Peyer's patch (tissue), 4 donors: ENCODE results near the gene OBSCN. TPM values are rescaled to one million over a fixed set of nuclear protein-coding genes. Genes with fewer than 3 reads are reported as not detected.
A peak's percentile ranks its signal among the peaks of the same experiment; 100 is the strongest.

ENCODE experiments used
- DNase-seq, 3 donors: peaks; one replicate each; pipeline ENCODE4 v3.0.0-alpha.2; 2017 to 2019
- H3K27ac ChIP-seq, 4 donors: fragments of 200-600 bp; sonication (generic); one replicate each; pipeline ENCODE4 v1.5.1; 2016 to 2019
- H3K27me3 ChIP-seq, 2 donors: fragments of 200-600 bp; sonication (generic); one replicate each; pipeline ENCODE4 v1.5.1; 2019
- H3K36me3 ChIP-seq, 3 donors: fragments of 200-600 bp; sonication (generic); one replicate each; pipeline ENCODE4 v1.5.1; 2016 to 2019
- H3K4me1 ChIP-seq, 4 donors: fragments of 200-600 bp; sonication (generic); one replicate each; pipeline ENCODE4 v1.5.1; 2016 to 2019
- H3K4me3 ChIP-seq, 4 donors: fragments of 200-600 bp; sonication (generic); 1 replicate in 3 of 4; 2 replicates in 1 of 4; pipeline ENCODE4 v1.5.1; 2016 to 2019; ENCODE audit warnings: mild to moderate bottlenecking in 1 of 4
- H3K9me3 ChIP-seq, 4 donors: fragments of 200-600 bp; sonication (generic); one replicate each; pipeline ENCODE4 v1.5.1; 2016 to 2019; ENCODE audit warnings: mild to moderate bottlenecking in 1 of 4
- POLR2A ChIP-seq, 2 donors: fragments of 450-650 bp; IDR thresholded peaks; one replicate each; pipeline ENCODE4 v1.5.1; 2017; ENCODE audit warnings: antibody characterized with exemption in 2 of 2, mild to moderate bottlenecking in 2 of 2, moderate library complexity in 2 of 2
- total RNA-seq, 4 donors: library from RNA; depleted of rRNA; stranded (reverse); fragments of >200 nt; gene quantifications; one replicate each; pipeline ENCODE4 v1.1.0, GENCODE V29; 2016
- TF ChIP-seq, protein P1 (sequence below), 6 experiments: fragments of 450-650 bp in 4 of 6; fragments of 200-600 bp in 2 of 6; sonication (generic) in 1 of 6; IDR thresholded peaks; one replicate each; pipeline ENCODE4 v1.5.1; 2017 to 2019; ENCODE audit warnings: antibody characterized with exemption in 6 of 6, mild to moderate bottlenecking in 3 of 6, moderate library complexity in 1 of 6

OBSCN gene
- total RNA-seq, 4 donors from 2014 or later = 5.8 to 136 (median 34.4) TPM

DNA sequence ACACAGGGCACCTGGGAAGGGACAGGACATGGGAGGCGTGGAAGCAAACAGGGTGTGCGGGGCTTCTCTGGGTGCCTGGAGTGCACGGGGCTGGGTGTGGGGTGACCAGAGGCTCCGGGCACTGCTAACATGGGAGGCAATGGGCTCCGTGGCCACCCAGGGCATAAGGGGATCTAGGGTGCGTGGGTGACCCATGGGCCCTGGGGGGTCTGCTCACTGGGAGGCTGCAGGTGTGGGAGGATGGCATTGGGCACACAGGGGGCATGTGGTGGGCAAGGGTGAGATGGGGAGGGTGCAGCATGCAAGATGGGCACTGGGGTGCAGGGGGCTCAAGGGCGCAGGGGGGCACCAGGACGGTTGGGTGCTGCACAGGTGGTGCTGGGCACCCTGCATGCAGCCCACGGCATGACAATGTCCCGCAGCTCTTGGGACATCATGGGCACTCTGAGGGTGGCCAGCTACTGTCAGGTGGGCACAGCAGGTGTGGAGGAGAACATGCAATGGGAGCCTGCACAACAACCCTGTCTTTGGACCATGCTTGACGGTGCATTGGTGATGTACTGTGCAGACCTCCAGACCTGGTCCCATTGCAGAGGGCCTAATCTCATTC is 183.7 kb downstream of the OBSCN start:
- DNase-seq = peak in 1 of 3 donors; percentile 37
- Histone ChIP-seq H3K27me3 (no peaks in the 10 kb centered on the region), H3K4me1 (no peaks in the 10 kb centered on the region), H3K36me3 (peaks cover 0 to 36% (median 0%) of the 10 kb centered on the region in 3 donors), H3K4me3 (no peak overlapping the region), H3K9me3 (no peaks in the 10 kb centered on the region), H3K27ac (no peak overlapping the region)
- no peak for TF ChIP-seq POLR2A (IDR thresholded peaks at IDR 0.05)

DNA sequence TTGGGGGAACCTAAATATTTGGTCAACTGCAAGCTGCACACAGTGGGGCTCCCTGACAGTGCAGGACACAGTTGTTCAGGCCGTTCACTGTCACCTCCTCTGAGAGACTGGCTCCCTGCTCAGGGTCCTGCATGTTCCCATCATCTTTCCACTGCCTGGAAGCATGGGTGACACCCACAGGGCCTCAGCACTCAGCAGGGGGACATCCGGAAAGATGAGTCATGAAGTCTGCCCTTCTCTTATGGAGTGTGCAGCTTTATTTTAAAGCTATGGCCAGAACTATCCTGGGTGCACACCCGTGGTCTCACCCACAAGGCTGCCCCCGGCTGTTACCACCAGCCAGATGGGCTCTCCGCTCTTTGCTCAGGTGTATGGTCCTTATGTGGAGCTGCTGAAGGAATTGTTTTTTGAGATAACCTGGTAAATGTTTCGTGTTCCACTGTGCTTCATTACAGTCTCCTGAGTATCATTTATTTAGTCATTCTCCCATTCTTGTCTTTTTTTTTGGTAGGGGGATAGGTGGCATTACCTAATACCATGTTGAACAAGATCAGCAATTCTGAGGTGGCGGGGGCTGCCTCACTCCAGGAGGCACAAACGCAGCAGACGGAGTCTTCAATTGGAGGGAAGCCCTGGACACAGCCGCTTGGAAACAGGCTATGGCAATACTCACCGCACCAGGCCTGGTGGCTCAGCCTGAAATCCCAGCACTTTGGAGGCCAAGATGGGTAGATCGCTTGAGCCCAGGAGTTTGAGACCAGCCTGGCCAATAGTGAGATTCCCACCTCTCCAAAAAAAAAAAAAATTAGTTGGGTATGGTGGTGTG is 184.5 kb downstream of the OBSCN start:
- H3K4me3 ChIP-seq = no peak overlapping the region
- no peaks in the 10 kb centered on the region for H3K9me3 ChIP-seq
- no peak overlapping the region for H3K27ac ChIP-seq
- H3K4me1 ChIP-seq = no peaks in the 10 kb centered on the region
- H3K27me3 ChIP-seq = no peaks in the 10 kb centered on the region
- H3K36me3 ChIP-seq = peaks cover 0 to 44% (median 0%) of the 10 kb centered on the region in 3 donors
- DNase-seq = peak in 1 of 3 donors; percentile 24
- TF ChIP-seq, protein P1, sequence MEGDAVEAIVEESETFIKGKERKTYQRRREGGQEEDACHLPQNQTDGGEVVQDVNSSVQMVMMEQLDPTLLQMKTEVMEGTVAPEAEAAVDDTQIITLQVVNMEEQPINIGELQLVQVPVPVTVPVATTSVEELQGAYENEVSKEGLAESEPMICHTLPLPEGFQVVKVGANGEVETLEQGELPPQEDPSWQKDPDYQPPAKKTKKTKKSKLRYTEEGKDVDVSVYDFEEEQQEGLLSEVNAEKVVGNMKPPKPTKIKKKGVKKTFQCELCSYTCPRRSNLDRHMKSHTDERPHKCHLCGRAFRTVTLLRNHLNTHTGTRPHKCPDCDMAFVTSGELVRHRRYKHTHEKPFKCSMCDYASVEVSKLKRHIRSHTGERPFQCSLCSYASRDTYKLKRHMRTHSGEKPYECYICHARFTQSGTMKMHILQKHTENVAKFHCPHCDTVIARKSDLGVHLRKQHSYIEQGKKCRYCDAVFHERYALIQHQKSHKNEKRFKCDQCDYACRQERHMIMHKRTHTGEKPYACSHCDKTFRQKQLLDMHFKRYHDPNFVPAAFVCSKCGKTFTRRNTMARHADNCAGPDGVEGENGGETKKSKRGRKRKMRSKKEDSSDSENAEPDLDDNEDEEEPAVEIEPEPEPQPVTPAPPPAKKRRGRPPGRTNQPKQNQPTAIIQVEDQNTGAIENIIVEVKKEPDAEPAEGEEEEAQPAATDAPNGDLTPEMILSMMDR (IDR thresholded peaks at IDR 0.05) = no peak
- no peak for TF ChIP-seq POLR2A (IDR thresholded peaks at IDR 0.05)

DNA sequence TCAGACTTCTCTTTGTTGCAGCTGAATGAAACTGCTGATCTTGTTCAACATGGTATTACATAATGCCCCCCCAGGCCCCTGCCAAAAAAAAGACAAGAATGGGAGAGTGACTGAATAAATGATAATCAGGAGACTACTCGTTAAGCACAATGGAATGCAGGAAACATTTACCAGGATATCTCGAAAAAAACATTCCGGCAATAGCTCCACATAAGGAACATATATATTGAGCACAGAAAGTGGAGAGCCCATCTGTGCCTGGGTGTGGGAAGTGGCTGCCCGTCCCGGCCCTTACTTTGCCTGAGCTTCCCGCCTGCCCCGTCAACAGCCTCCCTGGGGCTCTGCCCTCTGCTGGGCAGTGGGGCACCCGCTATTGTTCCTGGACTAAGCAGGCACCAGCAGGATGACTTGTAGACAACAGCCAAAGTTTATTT is 185.4 kb downstream of the OBSCN start:
- no peaks in the 10 kb centered on the region for H3K9me3 ChIP-seq
- peaks cover 0 to 54% (median 0%) of the 10 kb centered on the region in 3 donors for H3K36me3 ChIP-seq
- DNase-seq = peak in 1 of 3 donors; percentile 62
- no peak overlapping the region for H3K4me3 ChIP-seq
- no peaks in the 10 kb centered on the region for H3K27me3 ChIP-seq
- H3K27ac ChIP-seq = no peak overlapping the region
- TF ChIP-seq, protein P1 (IDR thresholded peaks at IDR 0.05) = peak in 4 of 6 experiments; percentile 35 to 51 (median 49)
- no peak for TF ChIP-seq POLR2A (IDR thresholded peaks at IDR 0.05)
- no peaks in the 10 kb centered on the region for H3K4me1 ChIP-seq

DNA sequence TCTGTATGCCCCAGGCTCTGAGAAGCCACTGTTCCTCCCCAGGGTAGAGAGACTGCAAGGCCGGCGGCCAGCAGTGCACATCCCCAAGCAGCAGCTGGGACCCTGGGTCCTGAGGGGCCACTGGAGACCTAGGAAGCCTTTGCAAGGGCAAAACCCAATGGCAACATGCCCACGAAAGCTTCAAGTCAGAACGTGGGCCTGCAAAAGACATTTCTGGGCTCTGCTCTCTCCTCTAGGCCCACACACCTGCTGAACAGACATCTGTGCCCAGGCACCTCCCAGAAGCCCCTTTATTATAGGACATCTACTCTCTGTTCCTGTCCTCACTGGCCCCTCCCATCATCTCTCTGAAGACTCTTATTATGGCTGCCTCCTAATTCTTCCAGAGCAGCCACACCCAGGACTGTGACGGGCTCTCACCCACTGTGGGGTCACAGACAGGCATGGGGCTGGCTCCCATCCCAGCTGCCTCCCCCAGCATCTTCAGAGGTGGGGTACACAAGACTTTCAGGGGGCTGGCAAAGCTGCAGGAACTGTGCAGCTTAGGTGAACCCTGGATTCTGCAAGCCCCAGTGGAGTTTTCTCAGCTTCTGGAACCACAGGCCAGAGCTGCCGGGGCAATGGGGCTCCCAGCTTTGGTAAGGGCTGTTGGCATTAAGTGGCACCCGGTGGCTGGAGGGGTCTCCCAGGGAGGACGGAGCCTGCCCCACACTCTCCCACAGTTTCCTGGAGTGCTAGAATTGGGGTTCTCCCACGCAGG is 186.1 kb downstream of the OBSCN start:
- H3K9me3 ChIP-seq = no peaks in the 10 kb centered on the region
- peaks cover 0 to 58% (median 0%) of the 10 kb centered on the region in 3 donors for H3K36me3 ChIP-seq
- no peak for TF ChIP-seq POLR2A (IDR thresholded peaks at IDR 0.05)
- TF ChIP-seq, protein P1 (IDR thresholded peaks at IDR 0.05) = no peak
- H3K4me3 ChIP-seq = no peak overlapping the region
- DNase-seq = peak in 2 of 3 donors; percentile 41 to 49
- H3K27ac ChIP-seq = no peak overlapping the region
- H3K4me1 ChIP-seq = no peaks in the 10 kb centered on the region
- no peaks in the 10 kb centered on the region for H3K27me3 ChIP-seq

DNA sequence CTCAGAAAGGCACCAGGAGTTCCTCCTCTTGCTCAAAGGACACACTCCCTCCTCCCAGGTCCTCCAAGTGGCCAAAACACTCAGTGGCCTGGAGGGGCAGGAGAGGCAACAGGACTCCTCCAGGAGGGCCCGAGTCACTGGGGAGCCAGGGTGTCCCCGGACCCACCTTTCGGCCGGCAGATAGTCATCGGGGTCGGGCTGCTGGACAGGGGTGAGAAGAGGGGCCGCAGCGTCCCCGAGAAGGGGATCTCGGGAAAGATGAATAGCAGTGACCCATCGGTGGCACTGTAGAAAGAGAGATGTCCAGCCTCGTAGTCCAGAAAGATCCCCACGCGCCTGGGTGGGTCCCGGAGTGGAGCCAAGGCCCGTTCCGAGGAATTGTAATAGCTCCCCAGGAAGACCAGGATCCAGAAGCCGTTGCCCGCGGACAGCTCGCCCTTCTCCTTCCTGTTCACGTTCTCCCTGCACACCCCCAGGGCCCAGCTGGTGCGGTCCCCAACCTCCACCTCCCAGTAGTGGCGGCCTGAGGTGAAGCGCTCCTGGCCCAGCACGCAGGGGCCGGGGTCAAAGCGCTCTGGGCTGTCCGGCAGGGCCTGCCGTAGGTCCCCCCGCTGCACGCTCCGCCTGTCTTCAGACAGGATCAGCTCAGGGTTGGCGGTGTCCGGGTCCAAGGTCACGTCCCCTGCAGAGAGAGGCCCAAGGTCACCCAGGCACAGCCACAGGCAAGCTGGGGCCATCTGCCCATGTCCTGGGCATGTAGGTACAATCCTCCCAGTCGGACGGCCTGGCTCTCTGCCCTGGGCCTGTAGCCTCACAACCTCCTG is 186.9 kb downstream of the OBSCN start:
- no peak overlapping the region for H3K27ac ChIP-seq

More for the DNA sequence above, 186.9 kb downstream of the OBSCN start:
- peaks cover 0 to 65% (median 0%) of the 10 kb centered on the region in 3 donors for H3K36me3 ChIP-seq
- no peak overlapping the region for H3K4me3 ChIP-seq
- DNase-seq = peak in 2 of 3 donors; percentile 42 to 43
- H3K27me3 ChIP-seq = no peaks in the 10 kb centered on the region
- H3K9me3 ChIP-seq = no peaks in the 10 kb centered on the region
- H3K4me1 ChIP-seq = no peaks in the 10 kb centered on the region
- TF ChIP-seq, protein P1 (IDR thresholded peaks at IDR 0.05) = no peak
- TF ChIP-seq POLR2A (IDR thresholded peaks at IDR 0.05) = no peak
